OCI-LY3 (cell line): ENCODE results near the gene S1PR2.

Source experiments
- H2AFZ ChIP-seq: fragments of 200-600, 300-600 bp; shearing (Covaris generic); 2 replicates; pipeline ENCODE4 v1.6.0; 2014; ENCODE audit warnings: antibody characterized with exemption, low read depth, low read length
- H3K27ac ChIP-seq: fragments of 200-600, 300-600 bp; sonication (generic); 2 replicates; pipeline ENCODE4 v1.5.1; 2014; ENCODE audit warnings: mild to moderate bottlenecking, low read length, moderate library complexity, mixed read lengths
- H3K27me3 ChIP-seq: fragments of 200-600, 300-600 bp; sonication (generic); 2 replicates; pipeline ENCODE4 v1.6.1; 2014; ENCODE audit warnings: low read depth, low read length, mixed read lengths
- H3K36me3 ChIP-seq: fragments of 200-600, 300-600 bp; sonication (generic); replicated peaks from 2 replicates; pipeline ENCODE3; 2014; ENCODE audit warnings: low read depth, low read length, mixed read lengths
- H3K4me1 ChIP-seq: fragments of 300-600, 200-600 bp; sonication (generic); 2 replicates; pipeline ENCODE4 v1.6.1; 2014; ENCODE audit warnings: low read length, mixed read lengths
- H3K4me2 ChIP-seq: fragments of 200-600, 300-600 bp; sonication (generic); 2 replicates; pipeline ENCODE4 v1.6.1; 2014; ENCODE audit warnings: low read length, mixed read lengths
- H3K4me3 ChIP-seq: fragments of 300-600, 200-600 bp; sonication (generic); 2 replicates; pipeline ENCODE4 v1.5.1; 2014; ENCODE audit warnings: antibody characterized with exemption, mild to moderate bottlenecking, low read length, moderate library complexity
- H3K79me2 ChIP-seq: fragments of 300-600, 200-600 bp; shearing (Covaris generic); 2 replicates; pipeline ENCODE4 v1.6.1; 2014; ENCODE audit warnings: mild to moderate bottlenecking, low read length, mixed read lengths
- H3K9ac ChIP-seq: fragments of 300-600, 200-600 bp; shearing (Covaris generic); 2 replicates; pipeline ENCODE4 v1.6.0; 2014; ENCODE audit warnings: mild to moderate bottlenecking, low read length, moderate library complexity
- H3K9me3 ChIP-seq: fragments of 200-600, 300-600 bp; shearing (Covaris generic); 2 replicates; pipeline ENCODE4 v1.6.1; 2014; ENCODE audit warnings: low read length, mixed read lengths; ENCODE audit not compliant: insufficient read depth
- H4K20me1 ChIP-seq: fragments of 200-600, 300-600 bp; sonication (generic); 2 replicates; pipeline ENCODE4 v1.6.1; 2016; ENCODE audit warnings: low read length, mixed read lengths; ENCODE audit not compliant: insufficient read depth
- CTCF ChIP-seq: fragments of 200-600, 300-600 bp; sonication (generic); IDR thresholded peaks from 2 replicates; pipeline ENCODE4 v1.5.1; 2014; ENCODE audit warnings: antibody characterized with exemption, low read length, low read depth
- EZH2phosphoT487 ChIP-seq: fragments of 200-600 bp; shearing (Covaris generic); IDR thresholded peaks from 2 replicates; pipeline ENCODE4 v1.6.1; 2018; ENCODE audit warnings: antibody characterized with exemption, mixed run types, low read depth

The S1PR2 gene

GRCh38 chr19:10233946-10234345 is 2.8 kb upstream of the S1PR2 start:
- Histone ChIP-seq H3K27me3 (no peaks in the 10 kb centered on the region), H3K4me1 (peaks cover 62% of the 10 kb centered on the region), H3K79me2 (peaks cover 16% of the 10 kb centered on the region), H2AFZ (no peak overlapping the region), H4K20me1 (no peaks in the 10 kb centered on the region; the same call in 1 of the 2 replicates), H3K9me3 (no peaks in the 10 kb centered on the region), H3K4me2 (no peak overlapping the region), H3K36me3 (no peaks in the 10 kb centered on the region), H3K9ac (no peak overlapping the region), H3K27ac (no peak overlapping the region), H3K4me3 (no peak overlapping the region)
- TF ChIP-seq EZH2phosphoT487 (no peak), CTCF (no peak)

- peaks cover 32% of the 10 kb centered on the region for H3K79me2 ChIP-seq
- peak overlapping the region; percentile 80 for H3K4me2 ChIP-seq
- TF ChIP-seq EZH2phosphoT487 (no peak), CTCF (no peak)
- H3K4me1 ChIP-seq = peaks cover 58% of the 10 kb centered on the region
- H4K20me1 ChIP-seq = peaks cover 14% of the 10 kb centered on the region
- peak overlapping the region; percentile 88 for H3K9ac ChIP-seq
- H3K27ac ChIP-seq = no peak overlapping the region
- H3K9me3 ChIP-seq = no peaks in the 10 kb centered on the region
- 0 out of 2 replicates have a peak overlapping the region, but pooled peaks have one; percentile 5 for H2AFZ ChIP-seq
- peak overlapping the region; percentile 89 for H3K4me3 ChIP-seq
- no peaks in the 10 kb centered on the region for H3K27me3 ChIP-seq
- H3K36me3 ChIP-seq = peaks cover 4% of the 10 kb centered on the region
Observed at GRCh38 chr19:10231612-10232228, 589 bp upstream of the S1PR2 start.

- TF ChIP-seq CTCF (no peak), EZH2phosphoT487 (no peak)
- H3K36me3 ChIP-seq = peaks cover 4% of the 10 kb centered on the region
- H2AFZ ChIP-seq = peak overlapping the region; percentile 5; the same call in 1 of the 2 replicates
- H3K79me2 ChIP-seq = peaks cover 32% of the 10 kb centered on the region
- H3K9me3 ChIP-seq = no peaks in the 10 kb centered on the region
- H3K4me3 ChIP-seq = peak overlapping the region; percentile 89
- peaks cover 46% of the 10 kb centered on the region for H3K4me1 ChIP-seq
- no peaks in the 10 kb centered on the region for H3K27me3 ChIP-seq
- peak overlapping the region; percentile 80 for H3K4me2 ChIP-seq
- H3K9ac ChIP-seq = peak overlapping the region; percentile 88
- H3K27ac ChIP-seq = peak overlapping the region; percentile 51
- peaks cover 25% of the 10 kb centered on the region for H4K20me1 ChIP-seq
Observed at GRCh38 chr19:10230173-10230860, 814 bp downstream of the S1PR2 start.

GRCh38 chr19:10228920-10229319 is 2.2 kb downstream of the S1PR2 start:
- H3K4me2 ChIP-seq = peak overlapping the region; percentile 80
- H3K27me3 ChIP-seq = no peaks in the 10 kb centered on the region
- H3K4me1 ChIP-seq = peaks cover 38% of the 10 kb centered on the region
- H3K36me3 ChIP-seq = peaks cover 10% of the 10 kb centered on the region
- H3K79me2 ChIP-seq = peaks cover 36% of the 10 kb centered on the region
- no peak overlapping the region for H2AFZ ChIP-seq
- no peak for TF ChIP-seq EZH2phosphoT487
- peak; percentile 73 for TF ChIP-seq CTCF
- peak overlapping the region; percentile 24; the same call in 1 of the 2 replicates for H3K9ac ChIP-seq
- no peaks in the 10 kb centered on the region for H3K9me3 ChIP-seq
- peaks cover 28% of the 10 kb centered on the region for H4K20me1 ChIP-seq
- peak overlapping the region; percentile 10; the same call in 1 of the 2 replicates for H3K4me3 ChIP-seq
- peak overlapping the region; percentile 12; the same call in 1 of the 2 replicates for H3K27ac ChIP-seq
